ENCODE data around the gene GRIN3B.
"Not testable (repeated sequence)": the region's sequence is repeated elsewhere in the genome, so short reads cannot be mapped to it uniquely, and the experiment has no call there.

GRIN3B gene

DNA sequence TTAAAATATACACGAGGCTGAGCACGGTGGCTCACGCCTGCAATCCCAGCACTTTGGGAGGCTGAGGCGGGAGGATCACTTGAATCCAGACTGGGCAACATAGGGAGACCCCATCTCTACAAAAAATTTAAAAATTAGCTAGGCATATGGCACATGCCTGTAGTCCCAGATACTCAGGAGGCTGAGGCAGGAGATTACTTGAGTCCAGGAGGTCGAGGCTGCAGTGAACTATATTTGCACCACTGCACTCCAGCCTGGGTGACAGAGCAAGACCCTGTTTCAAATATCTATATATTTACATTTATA is 23.6 kb downstream of the GRIN3B start:
- not testable (repeated sequence) for DNase-seq

GRCh38 chr19:1025080-1025479 is 24.9 kb downstream of the GRIN3B start:
- not testable (repeated sequence) for DNase-seq

- DNase-seq, result peak in 1 of 2 experiments; percentile 40
Measured at GRCh38 chr19:1025960-1026782, 26.0 kb downstream of the GRIN3B start, which contains the start of gene CNN2. Gene CNN2 (plus strand): TSS chr19:1026608. CDS start chr19:1026662, 54 bp downstream.

DNA sequence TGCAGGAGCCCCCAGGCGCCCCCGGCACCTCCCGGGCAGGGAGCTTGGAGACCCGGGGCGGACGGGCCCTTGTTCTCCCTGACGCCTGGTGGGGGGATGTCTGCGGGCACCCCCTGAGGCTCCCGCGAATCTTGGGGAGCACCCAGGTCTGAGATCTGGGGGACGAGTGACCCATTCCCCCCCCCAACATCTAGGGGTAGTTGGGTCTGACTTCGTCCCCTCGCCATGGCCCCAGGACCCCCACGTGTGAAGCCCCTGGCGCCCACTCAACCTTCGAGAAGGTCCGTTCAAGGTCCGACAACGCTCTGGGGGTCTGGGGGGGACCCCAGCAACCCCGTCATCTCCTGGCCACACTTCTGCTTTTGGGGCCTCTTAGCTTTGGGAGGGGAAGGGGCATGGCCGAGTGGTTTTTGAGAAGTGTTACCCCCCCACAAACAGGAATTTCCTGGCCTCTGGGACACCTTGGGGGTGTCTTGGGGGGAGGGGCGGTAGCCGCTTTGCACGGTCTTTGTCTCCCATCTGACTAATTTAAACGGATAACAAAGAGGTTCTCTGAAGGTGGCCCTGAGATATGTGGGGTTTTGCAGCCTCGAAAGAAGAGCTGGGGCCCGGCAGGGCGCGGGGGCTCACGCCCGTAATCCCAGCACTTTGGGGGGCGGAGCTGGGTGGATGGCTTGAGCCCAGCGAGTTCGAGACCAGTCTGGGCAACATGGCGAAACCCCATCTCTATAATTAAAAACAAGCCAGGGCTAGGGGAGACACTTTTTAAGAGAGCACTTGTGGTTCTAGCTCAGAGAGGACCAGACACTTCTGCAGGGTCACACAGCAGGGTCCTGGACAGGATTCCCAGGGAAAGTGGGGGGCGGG is 26.8 kb downstream of the GRIN3B start:
- no peak for DNase-seq

- no peak for DNase-seq
Measured at GRCh38 chr19:1027650-1028061, 27.4 kb downstream of the GRIN3B start.

DNA sequence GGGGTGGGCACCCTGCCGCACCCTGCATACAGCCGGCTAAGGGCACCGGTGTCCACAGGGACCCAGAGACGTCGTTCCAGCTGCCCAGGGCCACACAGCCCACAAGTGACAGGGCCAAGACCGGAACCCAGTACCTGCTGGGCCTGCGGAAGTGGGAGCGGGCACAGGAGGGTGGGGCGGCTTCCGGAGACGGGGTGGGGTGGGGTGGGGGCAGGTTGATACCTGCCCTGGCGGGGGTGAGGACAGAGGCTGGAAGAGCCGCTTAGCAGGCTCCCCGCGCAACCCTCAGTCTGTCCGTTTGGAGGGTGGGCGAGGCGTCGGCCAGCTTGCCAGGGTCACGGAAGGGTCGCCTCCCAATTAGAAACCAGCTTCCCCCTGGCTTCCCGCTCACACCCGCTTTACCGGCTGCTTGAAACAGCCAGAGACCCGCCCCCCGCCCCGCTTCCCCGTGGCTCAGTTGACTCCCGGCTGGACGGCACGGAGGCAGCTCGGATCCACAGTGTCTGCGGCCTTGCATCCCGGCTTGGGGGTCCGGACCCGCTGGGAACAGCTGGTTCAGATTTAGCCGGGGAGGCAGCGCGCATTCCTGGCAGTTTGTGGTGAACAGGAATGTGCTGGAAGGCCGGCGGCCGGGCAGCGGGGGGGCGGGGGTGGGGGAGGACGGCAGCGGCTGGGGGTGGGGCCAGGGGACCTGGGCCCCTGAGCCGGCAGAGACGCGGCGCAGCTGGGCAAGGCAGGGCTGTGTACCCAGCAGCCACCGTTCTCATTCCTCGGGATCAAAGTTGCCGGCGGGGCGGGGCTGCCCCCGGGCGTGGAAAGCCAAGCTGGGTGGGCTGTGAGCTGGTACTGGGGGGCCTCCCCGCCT is 28.1 kb downstream of the GRIN3B start:
- DNase-seq, result no peak

DNA sequence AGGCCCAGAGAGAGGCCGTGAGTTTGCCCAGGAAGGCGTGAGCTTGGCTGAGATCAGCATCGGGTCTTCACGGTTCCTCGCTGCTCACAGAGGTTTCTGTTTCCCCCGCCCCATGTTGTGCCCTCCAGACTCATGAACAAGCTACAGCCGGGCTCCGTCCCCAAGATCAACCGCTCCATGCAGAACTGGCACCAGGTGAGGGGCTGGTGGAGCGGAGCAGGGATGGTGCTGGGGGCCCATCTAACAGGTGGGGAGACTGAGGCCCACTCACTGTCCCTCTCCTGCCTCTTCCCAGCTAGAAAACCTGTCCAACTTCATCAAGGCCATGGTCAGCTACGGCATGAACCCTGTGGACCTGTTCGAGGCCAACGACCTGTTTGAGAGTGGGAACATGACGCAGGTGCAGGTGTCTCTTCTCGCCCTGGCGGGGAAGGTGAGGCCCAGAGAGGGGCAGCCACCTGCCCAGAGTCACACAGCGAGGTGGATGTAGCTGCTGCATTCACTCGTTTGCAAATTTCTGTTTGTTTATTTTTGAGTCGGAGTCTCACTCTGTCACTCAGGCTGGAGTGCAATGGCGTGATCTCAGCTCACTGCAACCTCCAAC is 32.1 kb downstream of the GRIN3B start:
- DNase-seq, result no peak

DNA sequence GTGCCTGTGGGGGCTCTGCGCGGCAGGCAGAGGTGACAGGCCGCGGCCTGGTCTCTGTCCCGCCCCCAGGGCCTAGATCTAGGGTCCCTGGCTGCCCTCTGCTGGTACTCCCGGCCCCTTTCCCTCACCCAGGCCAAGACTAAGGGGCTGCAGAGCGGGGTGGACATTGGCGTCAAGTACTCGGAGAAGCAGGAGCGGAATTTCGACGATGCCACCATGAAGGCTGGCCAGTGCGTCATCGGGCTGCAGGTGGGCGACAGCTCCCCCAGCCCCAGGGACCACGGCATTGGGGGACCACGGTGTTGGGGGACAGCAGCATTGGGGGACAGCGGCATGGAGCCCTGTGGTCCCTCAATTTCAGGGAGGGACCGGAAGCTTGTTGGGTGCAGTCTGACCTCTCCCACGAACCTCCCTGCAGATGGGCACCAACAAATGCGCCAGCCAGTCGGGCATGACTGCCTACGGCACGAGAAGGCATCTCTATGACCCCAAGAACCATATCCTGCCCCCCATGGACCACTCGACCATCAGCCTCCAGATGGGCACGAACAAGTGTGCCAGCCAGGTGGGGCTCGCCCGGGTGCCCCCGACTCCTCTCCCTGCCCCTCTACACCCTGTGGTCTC is 35.9 kb downstream of the GRIN3B start:
- no peak for DNase-seq

GRCh38 chr19:1037621-1038064 is 37.4 kb downstream of the GRIN3B start:
- no peak for DNase-seq

- no peak for DNase-seq
Measured at GRCh38 chr19:1038978-1039645, 38.9 kb downstream of the GRIN3B start.

DNA sequence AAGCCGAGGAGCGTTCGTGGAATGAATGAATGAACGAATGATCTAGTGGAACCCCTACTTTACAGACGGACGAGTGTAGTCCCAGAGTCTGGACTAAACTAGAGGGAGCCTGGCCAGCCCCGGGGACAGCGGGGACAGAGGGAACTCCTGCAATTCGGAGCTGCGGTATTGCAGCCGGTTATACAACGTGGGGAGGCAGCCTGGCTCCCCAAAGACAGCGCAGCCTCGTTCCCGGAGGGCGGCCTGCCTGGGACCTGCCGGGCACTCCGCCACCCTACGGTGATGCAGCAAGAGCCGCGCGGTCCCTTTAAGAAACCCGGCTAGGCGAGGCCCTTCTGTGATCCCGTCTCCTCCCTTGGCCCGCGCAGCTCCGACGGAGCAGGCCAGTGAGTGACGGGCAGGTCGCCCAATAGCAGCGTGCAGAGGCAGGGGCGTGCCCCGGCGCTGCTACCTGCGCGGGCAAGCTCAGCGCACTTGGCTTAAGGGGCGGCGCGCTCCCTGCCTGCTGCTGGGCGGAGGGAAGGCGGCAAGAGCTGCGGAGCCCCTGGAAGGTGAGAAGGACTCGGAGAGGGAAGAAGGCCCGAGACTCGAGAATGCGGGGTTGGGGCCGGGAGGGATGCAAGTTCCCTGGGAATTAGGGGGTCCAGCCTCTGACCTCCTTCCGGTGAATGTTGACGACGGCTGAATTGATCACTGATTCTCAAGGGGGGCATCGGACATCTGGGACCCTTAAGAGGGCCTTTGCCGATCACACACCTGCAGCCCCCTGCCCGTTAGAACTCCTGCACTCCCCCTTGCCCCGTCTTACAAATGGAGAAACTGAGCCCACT is 39.6 kb downstream of the GRIN3B start, which contains the start of gene ABCA7:
Gene ABCA7 (plus strand): TSS at position 462 of the 830 bp plus-strand sequence. CDS start 1,255 bp downstream, outside the sequence.
- DNase-seq, result peak; percentile 100

DNA sequence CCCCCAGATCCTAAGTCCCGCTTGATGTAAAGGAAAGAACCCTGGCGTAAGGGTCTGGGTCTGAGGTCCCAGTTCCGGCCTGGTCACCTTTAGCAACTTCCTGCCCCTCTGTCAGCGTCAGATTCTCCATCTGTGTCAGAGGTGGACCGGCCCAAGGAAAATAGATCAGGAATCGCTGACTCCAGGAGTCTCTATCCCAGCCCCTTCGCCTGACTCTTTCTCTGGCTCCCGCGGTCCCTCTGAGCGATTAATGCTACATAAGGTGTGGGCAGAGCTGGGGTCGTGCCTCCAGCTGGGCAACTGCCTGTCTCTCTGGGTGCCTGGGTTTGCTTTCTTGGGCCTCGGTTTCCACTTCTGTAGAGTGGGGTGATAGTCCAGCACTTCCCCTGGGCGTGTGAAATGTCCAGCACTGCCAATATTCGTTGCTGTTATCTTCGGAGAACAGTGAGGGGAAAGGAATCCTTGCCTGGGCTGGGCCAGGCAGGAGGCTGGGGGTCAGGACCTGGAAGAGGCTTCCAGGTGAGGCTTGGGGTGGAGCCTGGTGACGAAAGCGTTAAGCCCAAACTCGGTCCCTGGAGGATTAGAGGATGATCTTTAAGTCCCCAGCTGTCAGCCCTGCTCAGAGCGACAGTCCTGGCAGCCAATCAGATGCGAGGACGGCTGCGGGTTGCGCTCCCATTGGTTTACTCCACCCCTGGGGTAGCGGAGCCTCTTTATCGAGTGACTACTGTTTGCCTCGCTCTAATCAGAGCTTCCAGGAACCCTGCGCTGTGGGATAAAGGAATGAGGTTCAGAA is 40.5 kb downstream of the GRIN3B start:
- DNase-seq, result peak; percentile 89 to 90

- no peak for DNase-seq
Measured at GRCh38 chr19:1041272-1041834, 41.1 kb downstream of the GRIN3B start.

- no peak for DNase-seq
Measured at GRCh38 chr19:1041835-1042685, 41.8 kb downstream of the GRIN3B start.

GRCh38 chr19:1042689-1043511 is 42.7 kb downstream of the GRIN3B start:
- DNase-seq, result no peak

DNA sequence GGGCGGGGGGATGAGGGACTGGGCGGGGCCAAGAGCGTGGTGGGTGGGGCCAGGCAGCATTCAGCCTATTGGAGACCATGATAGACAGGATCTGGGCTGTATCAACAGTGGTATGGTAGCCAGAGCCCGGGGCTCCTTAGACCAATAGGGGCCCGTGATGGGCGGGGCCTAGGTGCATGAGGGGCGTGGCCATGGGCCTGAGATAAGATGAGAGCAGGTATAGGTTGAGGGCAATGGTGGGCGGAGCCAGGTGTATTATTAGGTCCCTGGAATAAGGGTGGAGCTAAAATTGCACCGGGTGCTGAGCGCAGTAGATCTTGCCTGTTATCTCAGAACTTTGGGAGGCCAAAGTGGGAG is 45.0 kb downstream of the GRIN3B start:
- DNase-seq, result peak; percentile 48 to 54

DNA sequence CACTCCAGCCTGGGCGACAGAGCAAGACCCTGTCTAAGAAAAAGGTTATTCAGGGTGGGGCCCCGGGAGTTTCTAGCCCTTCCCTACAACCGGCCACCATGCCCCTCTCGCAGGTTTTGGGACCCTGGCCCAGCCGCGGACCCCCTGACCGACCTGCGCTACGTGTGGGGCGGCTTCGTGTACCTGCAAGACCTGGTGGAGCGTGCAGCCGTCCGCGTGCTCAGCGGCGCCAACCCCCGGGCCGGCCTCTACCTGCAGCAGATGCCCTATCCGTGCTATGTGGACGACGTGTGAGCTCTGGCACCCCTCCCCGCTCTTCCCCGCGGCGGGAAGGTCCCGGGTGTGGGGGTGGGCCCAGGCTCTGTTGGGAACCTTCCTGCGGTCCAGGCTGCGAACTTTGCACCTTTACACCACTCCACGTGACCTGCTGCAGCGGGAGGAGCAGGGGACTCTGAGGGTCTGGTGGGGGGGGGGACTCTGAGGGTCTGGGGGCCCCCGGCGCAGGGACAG is 46.0 kb downstream of the GRIN3B start:
- no peak for DNase-seq

All from activated CD4-positive, alpha-beta T cell treated with anti-CD3 and anti-CD28 coated beads, Interleukin-2, amount 50 U/mL, for 4 hours (primary cell).